Neural cell (in vitro differentiated cells): ENCODE results near the gene RAPGEF3.

Source experiments
- EP300 ChIP-seq: fragments of 450-650 bp; conservative IDR thresholded peaks from 2 replicates; pipeline ENCODE4 v1.6.1; 2014; ENCODE audit warnings: antibody characterized with exemption, mild to moderate bottlenecking, moderate library complexity; ENCODE audit not compliant: poor library complexity, severe bottlenecking
- EZH2 ChIP-seq: fragments of 200-600, 300-800 bp; shearing (Covaris generic), sonication (generic); IDR thresholded peaks from 2 replicates; pipeline ENCODE4 v1.6.1; 2014; ENCODE audit warnings: antibody characterized with exemption, low read length, borderline replicate concordance, mild to moderate bottlenecking; ENCODE audit not compliant: insufficient read depth, poor library complexity, severe bottlenecking
- MXI1 ChIP-seq: fragments of 450-650 bp; conservative IDR thresholded peaks from 2 replicates; pipeline ENCODE4 v1.6.1; 2014; ENCODE audit warnings: antibody characterized with exemption, mild to moderate bottlenecking; ENCODE audit not compliant: poor library complexity, severe bottlenecking
- POLR2AphosphoS5 ChIP-seq: IDR thresholded peaks from 2 replicates; pipeline ENCODE4 v1.6.1; 2012
- RAD21 ChIP-seq: fragments of 450-650 bp; conservative IDR thresholded peaks from 2 replicates; pipeline ENCODE4 v1.6.1; 2014; ENCODE audit warnings: antibody characterized with exemption, mild to moderate bottlenecking, moderate library complexity
- SMC3 ChIP-seq: fragments of 450-650 bp; conservative IDR thresholded peaks from 2 replicates; pipeline ENCODE4 v1.6.1; 2014; ENCODE audit warnings: antibody characterized with exemption, mild to moderate bottlenecking, moderate library complexity; ENCODE audit not compliant: poor library complexity
- TAF1 ChIP-seq: IDR thresholded peaks from 2 replicates; pipeline ENCODE4 v1.6.1; 2012; ENCODE audit warnings: low read depth
- TF ChIP-seq, protein P1 (sequence below): fragments of 450-650 bp; IDR thresholded peaks from 2 replicates; pipeline ENCODE4 v1.5.1; 2014; ENCODE audit warnings: antibody characterized with exemption, mild to moderate bottlenecking, moderate library complexity; ENCODE audit not compliant: poor library complexity, severe bottlenecking
- TF ChIP-seq, protein P2 (sequence below): IDR thresholded peaks from 2 replicates; pipeline ENCODE4 v1.6.1; 2012; ENCODE audit warnings: borderline replicate concordance

DNA sequence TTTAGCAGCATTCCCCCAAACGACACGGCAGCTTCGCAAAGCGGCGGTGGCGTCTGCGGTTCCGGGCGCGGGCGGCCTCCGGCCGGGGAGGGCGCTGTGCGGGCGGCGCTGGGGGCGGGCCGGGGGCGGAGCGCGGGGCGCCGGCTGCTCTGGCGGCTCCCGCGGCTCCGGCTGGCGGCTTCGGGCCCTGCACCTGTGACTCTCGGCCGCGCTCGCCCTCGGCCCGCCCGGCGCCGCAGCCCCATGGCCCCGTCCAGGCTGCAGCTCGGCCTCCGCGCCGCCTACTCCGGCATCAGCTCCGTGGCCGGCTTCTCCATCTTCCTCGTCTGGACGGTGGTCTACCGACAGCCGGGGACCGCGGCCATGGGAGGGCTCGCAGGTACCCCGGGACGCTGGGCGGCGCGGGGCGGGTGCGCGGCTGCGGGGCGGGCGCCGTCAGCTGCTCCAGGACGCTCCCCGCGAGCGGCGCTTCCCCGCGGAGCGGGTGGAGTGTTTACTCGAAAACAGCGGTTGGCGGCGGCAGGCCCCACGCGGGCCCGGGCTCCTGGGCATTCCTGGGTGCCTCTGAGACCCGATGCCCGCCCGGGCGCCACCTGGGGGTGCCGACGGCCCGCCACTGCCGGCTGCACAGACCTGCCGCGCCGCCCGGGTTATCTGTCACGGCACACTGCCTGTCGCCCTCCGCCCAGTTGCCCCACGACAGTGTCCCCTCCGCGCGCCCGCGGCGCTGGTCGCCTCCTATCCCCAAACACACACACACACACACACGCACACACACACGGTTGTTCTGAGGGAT lies 14.6 kb upstream of the RAPGEF3 start, which contains the start of gene SLC48A1:
- TF ChIP-seq, protein P1, sequence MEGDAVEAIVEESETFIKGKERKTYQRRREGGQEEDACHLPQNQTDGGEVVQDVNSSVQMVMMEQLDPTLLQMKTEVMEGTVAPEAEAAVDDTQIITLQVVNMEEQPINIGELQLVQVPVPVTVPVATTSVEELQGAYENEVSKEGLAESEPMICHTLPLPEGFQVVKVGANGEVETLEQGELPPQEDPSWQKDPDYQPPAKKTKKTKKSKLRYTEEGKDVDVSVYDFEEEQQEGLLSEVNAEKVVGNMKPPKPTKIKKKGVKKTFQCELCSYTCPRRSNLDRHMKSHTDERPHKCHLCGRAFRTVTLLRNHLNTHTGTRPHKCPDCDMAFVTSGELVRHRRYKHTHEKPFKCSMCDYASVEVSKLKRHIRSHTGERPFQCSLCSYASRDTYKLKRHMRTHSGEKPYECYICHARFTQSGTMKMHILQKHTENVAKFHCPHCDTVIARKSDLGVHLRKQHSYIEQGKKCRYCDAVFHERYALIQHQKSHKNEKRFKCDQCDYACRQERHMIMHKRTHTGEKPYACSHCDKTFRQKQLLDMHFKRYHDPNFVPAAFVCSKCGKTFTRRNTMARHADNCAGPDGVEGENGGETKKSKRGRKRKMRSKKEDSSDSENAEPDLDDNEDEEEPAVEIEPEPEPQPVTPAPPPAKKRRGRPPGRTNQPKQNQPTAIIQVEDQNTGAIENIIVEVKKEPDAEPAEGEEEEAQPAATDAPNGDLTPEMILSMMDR = no peak
- TF ChIP-seq POLR2AphosphoS5 = peak; percentile 60
- TF ChIP-seq, protein P2, sequence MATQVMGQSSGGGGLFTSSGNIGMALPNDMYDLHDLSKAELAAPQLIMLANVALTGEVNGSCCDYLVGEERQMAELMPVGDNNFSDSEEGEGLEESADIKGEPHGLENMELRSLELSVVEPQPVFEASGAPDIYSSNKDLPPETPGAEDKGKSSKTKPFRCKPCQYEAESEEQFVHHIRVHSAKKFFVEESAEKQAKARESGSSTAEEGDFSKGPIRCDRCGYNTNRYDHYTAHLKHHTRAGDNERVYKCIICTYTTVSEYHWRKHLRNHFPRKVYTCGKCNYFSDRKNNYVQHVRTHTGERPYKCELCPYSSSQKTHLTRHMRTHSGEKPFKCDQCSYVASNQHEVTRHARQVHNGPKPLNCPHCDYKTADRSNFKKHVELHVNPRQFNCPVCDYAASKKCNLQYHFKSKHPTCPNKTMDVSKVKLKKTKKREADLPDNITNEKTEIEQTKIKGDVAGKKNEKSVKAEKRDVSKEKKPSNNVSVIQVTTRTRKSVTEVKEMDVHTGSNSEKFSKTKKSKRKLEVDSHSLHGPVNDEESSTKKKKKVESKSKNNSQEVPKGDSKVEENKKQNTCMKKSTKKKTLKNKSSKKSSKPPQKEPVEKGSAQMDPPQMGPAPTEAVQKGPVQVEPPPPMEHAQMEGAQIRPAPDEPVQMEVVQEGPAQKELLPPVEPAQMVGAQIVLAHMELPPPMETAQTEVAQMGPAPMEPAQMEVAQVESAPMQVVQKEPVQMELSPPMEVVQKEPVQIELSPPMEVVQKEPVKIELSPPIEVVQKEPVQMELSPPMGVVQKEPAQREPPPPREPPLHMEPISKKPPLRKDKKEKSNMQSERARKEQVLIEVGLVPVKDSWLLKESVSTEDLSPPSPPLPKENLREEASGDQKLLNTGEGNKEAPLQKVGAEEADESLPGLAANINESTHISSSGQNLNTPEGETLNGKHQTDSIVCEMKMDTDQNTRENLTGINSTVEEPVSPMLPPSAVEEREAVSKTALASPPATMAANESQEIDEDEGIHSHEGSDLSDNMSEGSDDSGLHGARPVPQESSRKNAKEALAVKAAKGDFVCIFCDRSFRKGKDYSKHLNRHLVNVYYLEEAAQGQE = no peak
- no peak for TF ChIP-seq TAF1
- no peak for TF ChIP-seq EZH2
- TF ChIP-seq SMC3 = peak; percentile 30
- peak; percentile 40 for TF ChIP-seq EP300
- TF ChIP-seq RAD21 = no peak
- TF ChIP-seq MXI1 = peak; percentile 59
